IPS-18a (cell line): ENCODE data around the gene ATG16L2.

ENCODE experiments used
- H3K27ac ChIP-seq: one replicate; pipeline ENCODE4 v1.5.1; 2013; ENCODE audit warnings: low read length
- H3K27me3 ChIP-seq: one replicate; pipeline ENCODE4 v1.6.1; 2013; ENCODE audit warnings: mild to moderate bottlenecking, low read length; ENCODE audit not compliant: control insufficient read depth, insufficient read depth
- H3K36me3 ChIP-seq: one replicate; pipeline ENCODE4 v1.6.1; 2013; ENCODE audit warnings: low read depth, low read length; ENCODE audit not compliant: control insufficient read depth
- H3K4me1 ChIP-seq: one replicate; pipeline ENCODE4 v1.6.1; 2013; ENCODE audit warnings: low read depth, low read length; ENCODE audit not compliant: control insufficient read depth
- H3K4me3 ChIP-seq: one replicate; pipeline ENCODE4 v1.5.1; 2013; ENCODE audit warnings: low read length
- H3K9ac ChIP-seq: one replicate; pipeline ENCODE4 v1.6.1; 2013; ENCODE audit warnings: mild to moderate bottlenecking, low read length, moderate library complexity
- H3K9me3 ChIP-seq: one replicate; pipeline ENCODE4 v1.6.1; 2013; ENCODE audit warnings: low read depth, low read length; ENCODE audit not compliant: control insufficient read depth

The ATG16L2 gene

GRCh38 chr11:72814286-72815109 lies at the start of gene ATG16L2:
Gene ATG16L2 (plus strand): TSS chr11:72814411. CDS start chr11:72814446, 35 bp downstream.
- Histone ChIP-seq H3K4me3 (peak within 1 kb of the TSS; percentile 82), H3K36me3 (no peaks in the 10 kb centered on the region), H3K9me3 (no peaks in the 10 kb centered on the region), H3K4me1 (peaks cover 18% of the 10 kb centered on the region), H3K9ac (peak within 1 kb of the TSS; percentile 86), H3K27ac (peak within 1 kb of the TSS; percentile 88), H3K27me3 (peaks cover 10% of the 10 kb centered on the region)

- no peak overlapping the region for H3K9ac ChIP-seq
- H3K27ac ChIP-seq, result no peak overlapping the region
- peaks cover 13% of the 10 kb centered on the region for H3K4me1 ChIP-seq
- no peaks in the 10 kb centered on the region for H3K36me3 ChIP-seq
- no peaks in the 10 kb centered on the region for H3K27me3 ChIP-seq
- no peaks in the 10 kb centered on the region for H3K9me3 ChIP-seq
- H3K4me3 ChIP-seq, result no peak overlapping the region
Measured at GRCh38 chr11:72764503-72764902, 49.7 kb upstream of the ATG16L2 start.

- Histone ChIP-seq H3K9me3 (no peaks in the 10 kb centered on the region), H3K9ac (no peak overlapping the region), H3K4me3 (no peak overlapping the region), H3K27ac (no peak overlapping the region), H3K27me3 (no peaks in the 10 kb centered on the region), H3K4me1 (peaks cover 13% of the 10 kb centered on the region), H3K36me3 (no peaks in the 10 kb centered on the region)
Measured at GRCh38 chr11:72766152-72766902, 47.9 kb upstream of the ATG16L2 start.

GRCh38 chr11:72767203-72768062 lies 46.8 kb upstream of the ATG16L2 start:
- Histone ChIP-seq H3K4me3 (no peak overlapping the region), H3K27ac (no peak overlapping the region), H3K36me3 (no peaks in the 10 kb centered on the region), H3K9ac (no peak overlapping the region), H3K27me3 (no peaks in the 10 kb centered on the region), H3K9me3 (no peaks in the 10 kb centered on the region), H3K4me1 (peaks cover 13% of the 10 kb centered on the region)

- Histone ChIP-seq H3K9me3 (no peaks in the 10 kb centered on the region), H3K4me1 (peaks cover 13% of the 10 kb centered on the region), H3K36me3 (no peaks in the 10 kb centered on the region), H3K27me3 (no peaks in the 10 kb centered on the region), H3K4me3 (no peak overlapping the region), H3K27ac (no peak overlapping the region), H3K9ac (no peak overlapping the region)
Measured at GRCh38 chr11:72768581-72768980, 45.6 kb upstream of the ATG16L2 start.

- Histone ChIP-seq H3K36me3 (no peaks in the 10 kb centered on the region), H3K4me3 (no peak overlapping the region), H3K27me3 (no peaks in the 10 kb centered on the region), H3K9ac (no peak overlapping the region), H3K4me1 (peaks cover 9% of the 10 kb centered on the region), H3K27ac (no peak overlapping the region), H3K9me3 (no peaks in the 10 kb centered on the region)
Measured at GRCh38 chr11:72769680-72770079, 44.5 kb upstream of the ATG16L2 start.

- no peaks in the 10 kb centered on the region for H3K36me3 ChIP-seq
- H3K27ac ChIP-seq, result no peak overlapping the region
- no peaks in the 10 kb centered on the region for H3K9me3 ChIP-seq
- H3K4me1 ChIP-seq, result peaks cover 9% of the 10 kb centered on the region
- no peak overlapping the region for H3K4me3 ChIP-seq
- H3K27me3 ChIP-seq, result no peaks in the 10 kb centered on the region
- no peak overlapping the region for H3K9ac ChIP-seq
Measured at GRCh38 chr11:72770799-72771198, 43.4 kb upstream of the ATG16L2 start.

- Histone ChIP-seq H3K27me3 (no peaks in the 10 kb centered on the region), H3K36me3 (no peaks in the 10 kb centered on the region), H3K27ac (no peak overlapping the region), H3K4me1 (peaks cover 9% of the 10 kb centered on the region), H3K9ac (no peak overlapping the region), H3K4me3 (no peak overlapping the region), H3K9me3 (no peaks in the 10 kb centered on the region)
Measured at GRCh38 chr11:72771507-72771906, 42.7 kb upstream of the ATG16L2 start.

- H3K27me3 ChIP-seq, result no peaks in the 10 kb centered on the region
- no peaks in the 10 kb centered on the region for H3K36me3 ChIP-seq
- no peak overlapping the region for H3K4me3 ChIP-seq
- no peak overlapping the region for H3K9ac ChIP-seq
- H3K27ac ChIP-seq, result no peak overlapping the region
- H3K4me1 ChIP-seq, result peaks cover 9% of the 10 kb centered on the region
- H3K9me3 ChIP-seq, result no peaks in the 10 kb centered on the region
Measured at GRCh38 chr11:72772059-72772458, 42.2 kb upstream of the ATG16L2 start.

GRCh38 chr11:72773291-72773690 lies 40.9 kb upstream of the ATG16L2 start:
- Histone ChIP-seq H3K27ac (no peak overlapping the region), H3K27me3 (no peaks in the 10 kb centered on the region), H3K9me3 (no peaks in the 10 kb centered on the region), H3K4me3 (no peak overlapping the region), H3K4me1 (peaks cover 8% of the 10 kb centered on the region), H3K9ac (no peak overlapping the region), H3K36me3 (no peaks in the 10 kb centered on the region)

GRCh38 chr11:72773696-72774095 lies 40.5 kb upstream of the ATG16L2 start:
- H3K27me3 ChIP-seq, result no peaks in the 10 kb centered on the region
- no peaks in the 10 kb centered on the region for H3K9me3 ChIP-seq
- H3K4me3 ChIP-seq, result no peak overlapping the region
- H3K27ac ChIP-seq, result no peak overlapping the region
- no peak overlapping the region for H3K9ac ChIP-seq
- H3K4me1 ChIP-seq, result peaks cover 4% of the 10 kb centered on the region
- no peaks in the 10 kb centered on the region for H3K36me3 ChIP-seq
